Panc1 (cell line): Measurements from ENCODE around the gene PLD2. TPM values are rescaled to one million over a fixed set of nuclear protein-coding genes. Genes with fewer than 3 reads are reported as not detected.

Experiments
- ATAC-seq: fragments of 200-7000 bp; cut with Tn5 transposase; 2 replicates; pipeline ENCODE4 v1.9.1; 2020; ENCODE audit warnings: mild to moderate bottlenecking, moderate library complexity
- BruUV-seq: library from RNA; stranded (reverse); fragments of 400-500 nt; replicated peaks from 2 replicates; lab custom pipeline; 2021; lab: Mats Ljungman, UMichigan
- CTCF ChIA-PET: fragments of 300-600 bp; sonication (Branson Sonifier 250); formaldehyde crosslinking; loops from one replicate; lab custom pipeline; 2022; ENCODE audit warnings: antibody characterized with exemption; lab: Charles Lee
- POLR2A ChIA-PET: fragments of 300-600 bp; sonication (Branson Sonifier 250); formaldehyde crosslinking; loops from one replicate; lab custom pipeline; 2022; ENCODE audit warnings: antibody characterized with exemption; lab: Charles Lee
- DNase-seq: peaks from one replicate; pipeline ENCODE4 v3.0.0-alpha.2; 2010; ENCODE audit warnings: low read depth, low spot score
- H3K27ac ChIP-seq: 2 replicates; pipeline ENCODE4 v1.5.1; 2011; ENCODE audit warnings: mild to moderate bottlenecking, low read length, inconsistent platforms
- H3K27me3 ChIP-seq: fragments of 200-500 bp; sonication (Bioruptor generic); 2 replicates; pipeline ENCODE4 v1.6.0; 2014; ENCODE audit warnings: low read length, inconsistent platforms; ENCODE audit not compliant: control insufficient read depth, insufficient read depth
- H3K36me3 ChIP-seq: fragments of 200-500 bp; sonication (Bioruptor generic); 2 replicates; pipeline ENCODE4 v1.5.1; 2014; ENCODE audit warnings: inconsistent platforms, mild to moderate bottlenecking, low read length, moderate library complexity; ENCODE audit not compliant: control insufficient read depth, insufficient read depth
- H3K4me1 ChIP-seq: 2 replicates; pipeline ENCODE4 v1.5.1; 2011; ENCODE audit warnings: inconsistent platforms, mild to moderate bottlenecking, low read length, moderate library complexity; ENCODE audit not compliant: control insufficient read depth, insufficient read depth
- H3K4me3 ChIP-seq, 2 experiments: 2 replicates each; pipeline ENCODE4 v1.5.1; 2011 to 2012; ENCODE audit warnings: low read depth in 2 of 2, low read length in 2 of 2, mild to moderate bottlenecking in 2 of 2, inconsistent platforms in 1 of 2, moderate library complexity in 1 of 2
- H3K9me3 ChIP-seq: fragments of 200-500 bp; sonication (Bioruptor generic); 2 replicates; pipeline ENCODE4 v1.5.1; 2014; ENCODE audit warnings: low read depth, mild to moderate bottlenecking, inconsistent platforms, low read length, moderate library complexity; ENCODE audit not compliant: control insufficient read depth, insufficient read depth
- CTCF ChIP-seq: fragments of 450-650 bp; IDR thresholded peaks from 2 replicates; pipeline ENCODE4 v1.5.1; 2017; ENCODE audit warnings: mild to moderate bottlenecking
- POLR2AphosphoS5 ChIP-seq: IDR thresholded peaks from 2 replicates; pipeline ENCODE4 v1.6.1; 2012; ENCODE audit warnings: mild to moderate bottlenecking, low read depth, low read length, moderate library complexity
- SIN3A ChIP-seq: IDR thresholded peaks from 2 replicates; pipeline ENCODE4 v1.6.1; 2012; ENCODE audit warnings: low read depth, mild to moderate bottlenecking, low read length, moderate library complexity, borderline replicate concordance; ENCODE audit not compliant: insufficient read depth
- TCF7L2 ChIP-seq: IDR thresholded peaks from 2 replicates; pipeline ENCODE4 v1.6.1; 2011; ENCODE audit warnings: mild to moderate bottlenecking, low read depth, low read length, inconsistent platforms
- in situ Hi-C: cut with HindIII; loops from 2 replicates; pipeline ENCODE4 v1.10.0; 2016; ENCODE audit warnings: low sequenced_read_pairs, low pct_unique_long_range_greater_than_20kb
- intact Hi-C: fragments of 100-400 bp; cut with micrococcal nuclease; formaldehyde crosslinking; loops from one replicate; pipeline ENCODE4 v1.10.0; 2022; ENCODE audit not compliant: unreplicated experiment
- total RNA-seq: library from RNA; stranded (reverse); gene quantifications from one replicate; pipeline ENCODE4 v1.2.1, GENCODE V29; 2021; ENCODE audit not compliant: unreplicated experiment
- TF ChIP-seq, protein P1 (sequence below), 2 experiments: IDR thresholded peaks; 2 replicates each; pipeline ENCODE4 v1.6.1; 2011 to 2012; ENCODE audit warnings: low read depth in 2 of 2, control low read depth in 1 of 2, low read length in 1 of 2, mild to moderate bottlenecking in 1 of 2, moderate library complexity in 1 of 2; ENCODE audit not compliant: insufficient read depth in 1 of 2

The PLD2 gene
- total RNA-seq, 1 experiment from 2014 or later = 40.2 TPM

DNA sequence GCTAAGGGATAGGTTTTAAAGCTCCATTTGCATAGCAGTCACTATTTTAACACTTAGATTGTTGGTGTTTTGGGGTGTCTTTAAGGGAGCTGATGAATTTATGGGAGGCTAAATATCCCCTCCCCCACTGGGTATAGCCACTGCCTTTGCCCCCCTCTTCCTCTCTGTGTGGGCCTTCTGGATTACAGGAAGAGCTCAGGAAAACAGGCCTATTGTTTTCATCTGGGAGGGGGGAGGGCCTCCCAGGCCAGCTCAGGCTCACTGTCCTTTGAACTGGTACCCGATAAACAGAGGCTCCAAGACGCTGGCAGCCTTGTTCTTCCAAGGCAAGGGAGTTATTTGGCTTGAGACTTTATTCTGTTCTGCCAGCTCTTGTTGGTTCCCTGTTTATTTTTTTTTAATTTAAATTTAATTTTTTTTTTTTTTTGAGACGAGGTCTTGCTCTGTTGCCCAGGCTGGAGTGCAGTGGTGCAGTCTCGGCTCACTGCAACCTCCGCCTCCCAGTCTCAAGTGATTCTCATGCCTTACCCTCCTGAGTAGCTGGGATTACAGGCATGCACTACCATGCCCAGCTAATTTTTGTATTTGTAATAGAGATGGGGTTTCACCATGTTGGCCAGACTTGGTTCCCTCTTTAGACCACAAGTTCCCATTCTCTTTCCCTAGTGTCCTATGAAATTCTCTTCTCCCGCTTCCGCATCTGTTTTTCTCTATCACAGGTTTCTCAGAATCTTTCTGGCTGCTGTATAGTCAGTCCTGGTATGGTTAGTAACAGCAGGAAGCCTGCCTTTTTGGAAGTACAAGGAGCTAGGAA, 51.3 kb downstream of the PLD2 start:
- no peaks in the 10 kb centered on the region for H3K9me3 ChIP-seq
- BruUV-seq = no TSS peak
- H3K36me3 ChIP-seq = no peaks in the 10 kb centered on the region
- intact Hi-C loops (no loop called here), in situ Hi-C loops (no loop called here)
- no peak overlapping the region for H3K4me3 ChIP-seq
- ATAC-seq = no peak
- ChIA-PET CTCF (no interaction called here), POLR2A (interaction anchor here (0.7 kb wide), 1 partner anchor 127 kb away, joined by 3 read pairs; no protein-coding TSS in a partner anchor)
- no peaks in the 10 kb centered on the region for H3K27me3 ChIP-seq
- no peak overlapping the region for H3K27ac ChIP-seq
- H3K4me1 ChIP-seq = no peaks in the 10 kb centered on the region; the same call in 1 of the 2 replicates
- no peak for TF ChIP-seq CTCF
- TF ChIP-seq TCF7L2 = no peak
- TF ChIP-seq, protein P1, sequence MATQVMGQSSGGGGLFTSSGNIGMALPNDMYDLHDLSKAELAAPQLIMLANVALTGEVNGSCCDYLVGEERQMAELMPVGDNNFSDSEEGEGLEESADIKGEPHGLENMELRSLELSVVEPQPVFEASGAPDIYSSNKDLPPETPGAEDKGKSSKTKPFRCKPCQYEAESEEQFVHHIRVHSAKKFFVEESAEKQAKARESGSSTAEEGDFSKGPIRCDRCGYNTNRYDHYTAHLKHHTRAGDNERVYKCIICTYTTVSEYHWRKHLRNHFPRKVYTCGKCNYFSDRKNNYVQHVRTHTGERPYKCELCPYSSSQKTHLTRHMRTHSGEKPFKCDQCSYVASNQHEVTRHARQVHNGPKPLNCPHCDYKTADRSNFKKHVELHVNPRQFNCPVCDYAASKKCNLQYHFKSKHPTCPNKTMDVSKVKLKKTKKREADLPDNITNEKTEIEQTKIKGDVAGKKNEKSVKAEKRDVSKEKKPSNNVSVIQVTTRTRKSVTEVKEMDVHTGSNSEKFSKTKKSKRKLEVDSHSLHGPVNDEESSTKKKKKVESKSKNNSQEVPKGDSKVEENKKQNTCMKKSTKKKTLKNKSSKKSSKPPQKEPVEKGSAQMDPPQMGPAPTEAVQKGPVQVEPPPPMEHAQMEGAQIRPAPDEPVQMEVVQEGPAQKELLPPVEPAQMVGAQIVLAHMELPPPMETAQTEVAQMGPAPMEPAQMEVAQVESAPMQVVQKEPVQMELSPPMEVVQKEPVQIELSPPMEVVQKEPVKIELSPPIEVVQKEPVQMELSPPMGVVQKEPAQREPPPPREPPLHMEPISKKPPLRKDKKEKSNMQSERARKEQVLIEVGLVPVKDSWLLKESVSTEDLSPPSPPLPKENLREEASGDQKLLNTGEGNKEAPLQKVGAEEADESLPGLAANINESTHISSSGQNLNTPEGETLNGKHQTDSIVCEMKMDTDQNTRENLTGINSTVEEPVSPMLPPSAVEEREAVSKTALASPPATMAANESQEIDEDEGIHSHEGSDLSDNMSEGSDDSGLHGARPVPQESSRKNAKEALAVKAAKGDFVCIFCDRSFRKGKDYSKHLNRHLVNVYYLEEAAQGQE (IDR thresholded peaks at IDR 0.05; ENCODE audit: insufficient read depth in 1 of 2, low read depth in 2 of 2, low read length in 1 of 2) = no peak
- TF ChIP-seq POLR2AphosphoS5 = no peak
- TF ChIP-seq SIN3A = no peak
- no peak for DNase-seq

DNA sequence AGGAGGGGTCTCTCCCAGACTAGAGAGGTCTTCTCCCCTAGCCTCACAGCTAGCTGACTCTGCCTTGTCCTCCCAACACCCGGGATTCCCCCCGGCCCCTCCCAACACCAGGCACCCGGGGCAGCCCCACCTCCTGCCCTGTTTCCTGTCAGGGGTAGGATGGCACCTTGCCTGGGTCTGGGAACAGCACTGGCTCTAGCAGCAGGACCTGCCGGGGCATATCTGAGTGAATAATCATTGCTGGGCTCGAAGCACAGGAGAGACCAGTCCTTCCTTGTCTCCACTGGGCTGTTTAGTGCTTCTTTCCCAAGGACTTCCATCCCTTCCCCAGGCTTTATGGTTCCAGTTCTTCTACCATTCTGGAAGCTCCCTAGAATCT, 51.9 kb downstream of the PLD2 start:
- BruUV-seq = no TSS peak
- Histone ChIP-seq H3K9me3 (no peaks in the 10 kb centered on the region), H3K27me3 (no peaks in the 10 kb centered on the region), H3K36me3 (no peaks in the 10 kb centered on the region), H3K4me1 (no peaks in the 10 kb centered on the region; the same call in 1 of the 2 replicates), H3K27ac (no peak overlapping the region), H3K4me3 (no peak overlapping the region)
- in situ Hi-C loops = no loop called here
- ATAC-seq (no peak; the same call in 1 of the 2 replicates), DNase-seq (no peak)
- ChIA-PET POLR2A (no interaction called here), CTCF (no interaction called here)
- intact Hi-C loops = no loop called here
- TF ChIP-seq CTCF (no peak), SIN3A (no peak), TCF7L2 (no peak), POLR2AphosphoS5 (no peak)
- TF ChIP-seq, protein P1 (IDR thresholded peaks at IDR 0.05; ENCODE audit: insufficient read depth in 1 of 2, low read depth in 2 of 2, low read length in 1 of 2) = no peak
